H9 (cell line): ENCODE data around the gene ERI3. TPM values are rescaled to one million over a fixed set of nuclear protein-coding genes. Genes with fewer than 3 reads are reported as not detected.

Experiments used
- DNase-seq: peaks from one replicate; pipeline ENCODE4 v3.0.0-alpha.2; 2017
- H2AFZ ChIP-seq: one replicate; pipeline ENCODE4 v1.6.1; 2013; ENCODE audit warnings: mild to moderate bottlenecking, low read length, control low read depth, moderate library complexity
- H2AK5ac ChIP-seq: 2 replicates; pipeline ENCODE4 v1.6.1; 2013; ENCODE audit warnings: low read length, control low read depth, mixed read lengths; ENCODE audit not compliant: insufficient read length
- H2BK120ac ChIP-seq: one replicate; pipeline ENCODE4 v1.6.1; 2013; ENCODE audit warnings: low read depth, mild to moderate bottlenecking, low read length, control low read depth, inconsistent platforms; ENCODE audit not compliant: poor library complexity, severe bottlenecking
- H2BK12ac ChIP-seq: 2 replicates; pipeline ENCODE4 v1.6.1; 2013; ENCODE audit warnings: low read length, control low read depth, mixed read lengths, low read depth; ENCODE audit not compliant: insufficient read length
- H2BK15ac ChIP-seq: 2 replicates; pipeline ENCODE4 v1.6.1; 2013; ENCODE audit warnings: low read depth, low read length, control low read depth
- H2BK20ac ChIP-seq: one replicate; pipeline ENCODE4 v1.6.1; 2013; ENCODE audit warnings: low read depth, mild to moderate bottlenecking, low read length, control low read depth, inconsistent platforms; ENCODE audit not compliant: poor library complexity, severe bottlenecking
- H2BK5ac ChIP-seq: 2 replicates; pipeline ENCODE4 v1.6.1; 2013; ENCODE audit warnings: low read length, control low read depth, mixed read lengths; ENCODE audit not compliant: insufficient read length
- H3K14ac ChIP-seq: 2 replicates; pipeline ENCODE4 v1.6.1; 2013; ENCODE audit warnings: low read length, control low read depth; ENCODE audit not compliant: insufficient read depth
- H3K18ac ChIP-seq: 2 replicates; pipeline ENCODE4 v1.6.1; 2013; ENCODE audit warnings: low read depth, mild to moderate bottlenecking, mixed read lengths, low read length, control low read depth; ENCODE audit not compliant: insufficient read length
- H3K23ac ChIP-seq: 2 replicates; pipeline ENCODE4 v1.6.1; 2013; ENCODE audit warnings: low read length, control low read depth, mixed read lengths, low read depth; ENCODE audit not compliant: insufficient read length
- H3K23me2 ChIP-seq: 2 replicates; pipeline ENCODE4 v1.6.1; 2013; ENCODE audit warnings: low read depth, mild to moderate bottlenecking, mixed read lengths, low read length, control low read depth; ENCODE audit not compliant: insufficient read length, poor library complexity, severe bottlenecking
- H3K27ac ChIP-seq: 2 replicates; pipeline ENCODE4 v1.5.1; 2013; ENCODE audit warnings: low read length, control low read depth, mixed read lengths, low read depth; ENCODE audit not compliant: insufficient read length
- H3K27me3 ChIP-seq: 2 replicates; pipeline ENCODE4 v1.6.1; 2013; ENCODE audit warnings: low read length, control low read depth, inconsistent platforms; ENCODE audit not compliant: insufficient read depth
- H3K4ac ChIP-seq: 2 replicates; pipeline ENCODE4 v1.6.1; 2013; ENCODE audit warnings: low read depth, mild to moderate bottlenecking, control low read depth, inconsistent platforms, low read length, moderate library complexity
- H3K4me1 ChIP-seq: 2 replicates; pipeline ENCODE4 v1.6.1; 2013; ENCODE audit warnings: low read length, control low read depth, inconsistent platforms; ENCODE audit not compliant: insufficient read depth
- H3K4me2 ChIP-seq: 2 replicates; pipeline ENCODE4 v1.6.1; 2013; ENCODE audit warnings: low read length, control low read depth, mixed read lengths; ENCODE audit not compliant: insufficient read length, insufficient read depth
- H3K56ac ChIP-seq: 2 replicates; pipeline ENCODE4 v1.6.1; 2013; ENCODE audit warnings: low read depth, mild to moderate bottlenecking, mixed read lengths, low read length, control low read depth; ENCODE audit not compliant: insufficient read length
- H3K79me1 ChIP-seq: 2 replicates; pipeline ENCODE4 v1.6.1; 2013; ENCODE audit warnings: low read depth, mild to moderate bottlenecking, moderate library complexity, low read length, control low read depth, inconsistent platforms; ENCODE audit not compliant: insufficient read depth, poor library complexity, severe bottlenecking
- H3K79me2 ChIP-seq: 2 replicates; pipeline ENCODE4 v1.6.1; 2013; ENCODE audit warnings: low read length, control low read depth, inconsistent platforms; ENCODE audit not compliant: insufficient read depth
- H3K9ac ChIP-seq: 2 replicates; pipeline ENCODE4 v1.6.1; 2013; ENCODE audit warnings: low read length, control low read depth, mixed read lengths; ENCODE audit not compliant: insufficient read length; ENCODE audit errors: extremely low read depth
- H3K9me3 ChIP-seq: one replicate; pipeline ENCODE4 v1.6.1; 2013; ENCODE audit warnings: low read depth, low read length, inconsistent platforms; ENCODE audit not compliant: control insufficient read depth
- H3T11ph ChIP-seq: one replicate; pipeline ENCODE4 v1.6.1; 2013; ENCODE audit warnings: mild to moderate bottlenecking, low read length, control low read depth, inconsistent platforms
- H4K20me1 ChIP-seq: one replicate; pipeline ENCODE4 v1.6.1; 2013; ENCODE audit not compliant: control insufficient read depth, insufficient read length, insufficient read depth
- H4K5ac ChIP-seq: 2 replicates; pipeline ENCODE4 v1.6.1; 2013; ENCODE audit warnings: low read depth, mild to moderate bottlenecking, mixed read lengths, low read length, control low read depth; ENCODE audit not compliant: insufficient read length
- H4K8ac ChIP-seq: replicated peaks from 2 replicates; pipeline ENCODE4 v1.6.1; 2013; ENCODE audit warnings: low read length, control low read depth, mixed read lengths, low read depth; ENCODE audit not compliant: insufficient read length
- H4K91ac ChIP-seq: 2 replicates; pipeline ENCODE4 v1.6.1; 2013; ENCODE audit warnings: low read depth, mild to moderate bottlenecking, moderate library complexity, mixed read lengths, low read length, control low read depth; ENCODE audit not compliant: insufficient read length
- H3K27ac Mint-ChIP-seq, 3 experiments: 2 replicates in 2 of 3; 3 replicates in 1 of 3; pipeline ENCODE4 v1.8.0; 2020 to 2021; ENCODE audit warnings: mixed read lengths in 3 of 3, mild to moderate bottlenecking in 1 of 3, moderate library complexity in 1 of 3
- H3K27me3 Mint-ChIP-seq: 2 replicates; pipeline ENCODE4 v1.8.0; 2021; ENCODE audit warnings: low read depth, mild to moderate bottlenecking, moderate library complexity, mixed read lengths
- H3K36me3 Mint-ChIP-seq, 3 experiments: 2 replicates in 2 of 3; 3 replicates in 1 of 3; pipeline ENCODE4 v1.8.0; 2020 to 2021; ENCODE audit warnings: low read depth in 3 of 3, mixed read lengths in 3 of 3; ENCODE audit not compliant: insufficient read depth in 1 of 3
- H3K4me1 Mint-ChIP-seq, 2 experiments: 2 replicates each; pipeline ENCODE4 v1.8.0; 2020; ENCODE audit warnings: mixed read lengths in 2 of 2
- H3K4me3 Mint-ChIP-seq, 2 experiments: 2 replicates in 1 of 2; 3 replicates in 1 of 2; pipeline ENCODE4 v1.8.0; 2020 to 2021; ENCODE audit warnings: mild to moderate bottlenecking in 2 of 2, mixed read lengths in 2 of 2, moderate library complexity in 1 of 2
- H3K9me3 Mint-ChIP-seq, 2 experiments: 2 replicates in 1 of 2; 3 replicates in 1 of 2; pipeline ENCODE4 v1.8.0; 2020; ENCODE audit warnings: mild to moderate bottlenecking in 2 of 2, mixed read lengths in 2 of 2, moderate library complexity in 1 of 2
- CTCF ChIP-seq: fragments of 200-600 bp; sonication (generic); conservative IDR thresholded peaks from 3 replicates; pipeline ENCODE4 v1.8.0; 2021; ENCODE audit warnings: antibody characterized with exemption, mild to moderate bottlenecking
- WGBS: extraction: QIAGEN DNeasy Blood & Tissue Kit; methylation state at CpG from one replicate; pipeline ENCODE4 v1.1.7; 2013; ENCODE audit warnings: missing lambda C conversion rate, low lambda C conversion rate, mixed read lengths; ENCODE audit not compliant: insufficient read length; ENCODE audit errors: extremely low coverage; 5-methylcytosine and 5-hydroxymethylcytosine counted together
- total RNA-seq: library from RNA; stranded (reverse); gene quantifications from 2 replicates; pipeline ENCODE4 v1.2.1, GENCODE V29; 2021

The ERI3 gene
- total RNA-seq, 1 experiment from 2014 or later: 61.6 TPM

- Histone ChIP-seq H4K91ac (no peak overlapping the region), H3K4ac (no peak overlapping the region), H2AK5ac (no peak overlapping the region), H2BK120ac (no peak overlapping the region), H3T11ph (no peak overlapping the region), H3K27ac (no peak overlapping the region), H2BK15ac (no peak overlapping the region), H3K14ac (no peak overlapping the region), H4K8ac (no peak overlapping the region), H3K4me2 (no peak overlapping the region), H3K79me2 (no peaks in the 10 kb centered on the region), H3K56ac (no peak overlapping the region), H4K5ac (no peak overlapping the region), H3K18ac (no peak overlapping the region), H2BK20ac (no peak overlapping the region), H3K23me2 (no peaks in the 10 kb centered on the region), H2AFZ (no peak overlapping the region), H3K9ac (no peak overlapping the region), H3K9me3 (peaks cover 13% of the 10 kb centered on the region), H3K23ac (no peak overlapping the region), H3K4me1 (no peaks in the 10 kb centered on the region), H3K27me3 (no peaks in the 10 kb centered on the region), H4K20me1 (no peaks in the 10 kb centered on the region), H2BK12ac (no peak overlapping the region), H2BK5ac (no peak overlapping the region), H3K79me1 (no peaks in the 10 kb centered on the region)
- DNase-seq: no peak
- Mint-ChIP-seq H3K4me3 (no peak overlapping the region), H3K36me3 (peaks cover 33 to 64% (median 60%) of the 10 kb centered on the region in 3 experiments), H3K27ac (no peak overlapping the region), H3K4me1 (no peaks in the 10 kb centered on the region), H3K9me3 (peaks cover 16 to 18% of the 10 kb centered on the region in 2 experiments), H3K27me3 (peaks cover 7% of the 10 kb centered on the region)
- TF ChIP-seq CTCF: no peak
- no CpG with 5 or more reads among the region's 23 CpGs for WGBS
These were observed 133.3 kb downstream of the ERI3 start for GRCh38 chr1:44221769-44222168.
